ENCODE results near the gene USP6. TPM values are rescaled to one million over a fixed set of nuclear protein-coding genes. Genes with fewer than 3 reads are reported as not detected.
"Not testable (repeated sequence)": the region's sequence is repeated elsewhere in the genome, so short reads cannot be mapped to it uniquely, and the experiment has no call there.

USP6 gene
- total RNA-seq, 1 experiment from 2014 or later = 0.20 TPM

GRCh38 chr17:5220074-5220473 is 104.2 kb downstream of the USP6 start:
- Mint-ChIP-seq H3K4me3 (no peak overlapping the region), H3K4me1 (0 out of 2 replicates have a peak, but pooled peaks cover 5% of the 10 kb centered on the region), H3K27me3 (ENCODE audit: low read depth) (no peaks in the 10 kb centered on the region), H3K36me3 (no peaks in the 10 kb centered on the region), H3K9me3 (no peaks in the 10 kb centered on the region), H3K27ac (no peak overlapping the region)
- no peak for TF ChIP-seq SMAD3 (CRISPR knock-in tag; IDR thresholded peaks at IDR 0.05; ENCODE audit: borderline replicate concordance)
- no peak for TF ChIP-seq ATF3 (CRISPR knock-in tag; conservative IDR thresholded peaks at IDR 0.05)
- no peak for TF ChIP-seq NFYB (CRISPR knock-in tag; conservative IDR thresholded peaks at IDR 0.05; ENCODE audit: low read depth)
- no peak for TF ChIP-seq ZBTB21 (CRISPR knock-in tag; IDR thresholded peaks at IDR 0.05; ENCODE audit: borderline replicate concordance)
- TF ChIP-seq PRRX2 (CRISPR knock-in tag; IDR thresholded peaks at IDR 0.05) = no peak
- no peak for TF ChIP-seq ZNF512 (CRISPR knock-in tag; IDR thresholded peaks at IDR 0.05; ENCODE audit: borderline replicate concordance)
- no peak for TF ChIP-seq NFE2L1 (CRISPR knock-in tag; IDR thresholded peaks at IDR 0.05)
- TF ChIP-seq ETV6 (CRISPR knock-in tag; IDR thresholded peaks at IDR 0.05) = no peak
- no peak for TF ChIP-seq CBFB (CRISPR knock-in tag; IDR thresholded peaks at IDR 0.05; ENCODE audit: low read depth)
- no peak for TF ChIP-seq ZNF425 (CRISPR knock-in tag; conservative IDR thresholded peaks at IDR 0.05)
- no peak for TF ChIP-seq PRDM15 (CRISPR knock-in tag; IDR thresholded peaks at IDR 0.05)
- no peak for TF ChIP-seq ATF6 (CRISPR knock-in tag; IDR thresholded peaks at IDR 0.05)
- TF ChIP-seq ZSCAN18 (CRISPR knock-in tag; IDR thresholded peaks at IDR 0.05) = no peak
- no peak for TF ChIP-seq CREB1 (CRISPR knock-in tag; IDR thresholded peaks at IDR 0.05)
- TF ChIP-seq AFF4 (CRISPR knock-in tag; IDR thresholded peaks at IDR 0.05; ENCODE audit: borderline replicate concordance) = no peak
- TF ChIP-seq SMAD4 (CRISPR knock-in tag; IDR thresholded peaks at IDR 0.05) = no peak
- no peak for TF ChIP-seq MAX (CRISPR knock-in tag; IDR thresholded peaks at IDR 0.05)
- ChIA-PET CTCF (no interaction called here), POLR2A (no interaction called here)
- DNase-seq (ENCODE audit: low spot score) (no peak), ATAC-seq (no peak)

GRCh38 chr17:5221912-5222311 is 106.1 kb downstream of the USP6 start:
- ATAC-seq, H3K4me3 Mint-ChIP-seq: not testable (repeated sequence)

More at GRCh38 chr17:5221912-5222311, 106.1 kb downstream of the USP6 start:
- H3K27ac Mint-ChIP-seq; H3K36me3 Mint-ChIP-seq; H3K27me3 Mint-ChIP-seq (ENCODE audit: low read depth); H3K4me1 Mint-ChIP-seq; POLR2A ChIA-PET; H3K9me3 Mint-ChIP-seq; CTCF ChIA-PET; DNase-seq (ENCODE audit: low spot score): not testable (repeated sequence)

Data from WTC11 (cell line).